ENCODE data around the gene EDDM13. TPM values are rescaled to one million over a fixed set of nuclear protein-coding genes. Genes with fewer than 3 reads are reported as not detected.

EDDM13 gene
- total and polyA plus RNA-seq, 7 donors, result 0.62 TPM; not detected in 6

DNA sequence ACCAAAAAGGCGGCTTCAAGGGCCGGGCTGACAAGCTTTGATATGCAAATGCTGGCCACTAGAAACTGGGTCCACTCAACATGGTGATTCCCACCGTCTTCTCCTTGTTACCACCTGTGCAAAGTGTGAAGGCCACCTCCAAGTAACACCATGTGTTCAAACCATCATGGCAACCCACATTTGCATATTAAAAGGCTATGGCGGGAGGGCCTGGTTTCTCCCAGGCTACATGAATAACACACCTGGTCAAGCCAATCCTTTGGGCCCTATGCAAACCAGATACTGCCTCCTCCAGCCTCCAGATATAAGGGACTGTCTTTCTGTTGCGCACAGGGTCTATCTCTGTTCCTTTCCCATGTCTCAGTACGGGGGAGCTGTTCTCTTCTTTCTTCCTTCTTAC, 78.7 kb downstream of the EDDM13 start:
- no peaks in the 10 kb centered on the region for H3K9me3 ChIP-seq
- no peak for DNase-seq
- no peak overlapping the region for H3K4me3 ChIP-seq
- H3K27me3 ChIP-seq (ENCODE audit: insufficient read depth in 3 of 3, low read length in 2 of 3), result no peaks in the 10 kb centered on the region
- no peaks in the 10 kb centered on the region for H3K4me1 ChIP-seq
- ATAC-seq, result no peak
- WGBS, 3 donors, result 80% methylated on average over 6 of the region's 6 CpGs
- no peaks in the 10 kb centered on the region for H3K36me3 ChIP-seq (ENCODE audit: insufficient read depth in 1 of 2, low read depth in 1 of 2)
- intact Hi-C loops (cut with DNase I), result loop anchor here (5.0 kb wide), 2 partner anchors 99 to 274 kb away; no protein-coding TSS in a partner anchor
- no peak overlapping the region for H3K27ac ChIP-seq
- no peak for TF ChIP-seq CTCF (IDR thresholded peaks at IDR 0.05)

DNA sequence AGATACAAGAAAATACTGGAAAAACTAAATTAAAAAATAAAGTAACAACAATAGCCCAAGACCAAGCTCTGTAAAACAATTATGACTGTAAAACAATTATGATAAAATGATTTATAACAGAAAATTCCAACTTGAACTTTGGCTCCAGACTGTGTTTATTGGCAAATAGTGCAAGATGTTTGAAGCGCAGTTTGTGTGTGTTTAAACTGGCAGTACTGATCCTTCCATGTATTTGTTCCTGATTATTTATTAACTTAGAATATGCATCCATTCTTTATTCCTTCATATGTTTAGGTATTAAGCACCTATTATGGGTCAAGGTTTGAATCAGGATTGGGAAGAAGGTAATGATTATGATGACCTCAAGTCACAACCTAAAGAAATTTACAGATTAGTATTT, 83.0 kb downstream of the EDDM13 start:
- Histone ChIP-seq H3K4me1 (no peaks in the 10 kb centered on the region), H3K9me3 (peaks cover 13% of the 10 kb centered on the region), H3K4me3 (no peak overlapping the region), H3K27ac (no peak overlapping the region), H3K27me3 (ENCODE audit: insufficient read depth in 3 of 3, low read length in 2 of 3) (no peaks in the 10 kb centered on the region), H3K36me3 (ENCODE audit: insufficient read depth in 1 of 2, low read depth in 1 of 2) (no peaks in the 10 kb centered on the region)
- 92 to 100% (median 92%) methylated on average over 1 of the region's 1 CpG for WGBS, 3 donors
- DNase-seq, result no peak
- intact Hi-C loops (cut with DNase I), result no loop called here
- no peak for ATAC-seq
- no peak for TF ChIP-seq CTCF (IDR thresholded peaks at IDR 0.05)

DNA sequence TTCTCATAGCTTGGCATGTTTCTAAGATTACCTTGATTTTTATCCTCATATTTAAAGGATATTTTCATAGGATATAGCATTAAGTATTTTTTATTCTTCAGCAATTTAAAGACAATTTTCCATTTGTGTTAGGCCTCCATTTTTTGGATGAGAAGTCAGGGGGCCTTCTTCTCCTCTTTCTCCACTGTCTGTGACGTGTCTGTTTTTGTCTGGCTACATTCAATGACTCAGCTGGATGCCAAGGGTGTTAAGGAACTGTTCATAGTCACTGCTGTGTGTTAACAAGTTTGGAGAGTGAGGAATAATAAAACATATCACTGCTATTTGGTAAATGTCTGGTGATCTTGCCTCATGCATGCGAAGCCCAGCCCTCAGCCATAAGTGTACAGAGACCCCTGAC, 84.4 kb downstream of the EDDM13 start:
- ATAC-seq (no peak), DNase-seq (no peak)
- Histone ChIP-seq H3K4me3 (no peak overlapping the region), H3K9me3 (peaks cover 23% of the 10 kb centered on the region), H3K27me3 (ENCODE audit: insufficient read depth in 3 of 3, low read length in 2 of 3) (no peaks in the 10 kb centered on the region), H3K27ac (no peak overlapping the region), H3K4me1 (no peaks in the 10 kb centered on the region), H3K36me3 (ENCODE audit: insufficient read depth in 1 of 2, low read depth in 1 of 2) (peaks cover 0 to 8% of the 10 kb centered on the region in 2 donors)
- WGBS, 3 donors, result 78 to 90% (median 88%) methylated on average over 2 of the region's 2 CpGs
- intact Hi-C loops (cut with DNase I), result no loop called here
- TF ChIP-seq CTCF (IDR thresholded peaks at IDR 0.05), result no peak

Other genes with a start within 250 kb of the EDDM13 start
- 10 to 100 TPM; 33.3 to 62.7 (median 54.2) TPM for gene ZNF787, start 151.5 kb upstream of the EDDM13 start, total RNA-seq
- gene ZNF787, start 151.5 kb upstream of the EDDM13 start, polyA plus RNA-seq, result 10 to 100 TPM; 27.3 to 56.6 (median 49.1) TPM
- gene ZNF444, start 131.5 kb upstream of the EDDM13 start, total RNA-seq, result 10 to 100 TPM; 12.0 to 20.6 (median 16.6) TPM
- gene ZNF444, start 131.5 kb upstream of the EDDM13 start, polyA plus RNA-seq, result 10 to 100 TPM; 14.1 to 22.4 (median 14.7) TPM
- not detected for gene GALP, start 96.7 kb upstream of the EDDM13 start, total RNA-seq
- gene GALP, start 96.7 kb upstream of the EDDM13 start, polyA plus RNA-seq, result not detected
- gene ZSCAN5B, start 75.0 kb upstream of the EDDM13 start, total RNA-seq, result not detected
- gene ZSCAN5B, start 75.0 kb upstream of the EDDM13 start, polyA plus RNA-seq, result under 1 TPM in 1 of 3 donors, not detected in 2; 0.05 TPM
- gene ZSCAN5C, start 70.5 kb upstream of the EDDM13 start, total RNA-seq, result not detected
- not detected for gene ZSCAN5C, start 70.5 kb upstream of the EDDM13 start, polyA plus RNA-seq
- 10 to 100 TPM in 3 of 4 donors, 1 to 10 TPM in 1; 9.1 to 16.3 (median 10.9) TPM for gene ZSCAN5A, start 42.1 kb downstream of the EDDM13 start, total RNA-seq
- 10 to 100 TPM in 1 of 3 donors, 1 to 10 TPM in 2; 3.8 to 13.1 (median 9.9) TPM for gene ZSCAN5A, start 42.1 kb downstream of the EDDM13 start, polyA plus RNA-seq
- gene ZNF582, start 120.8 kb downstream of the EDDM13 start, total RNA-seq, result 1 to 10 TPM; 1.1 to 2.6 (median 1.3) TPM
- gene ZNF582, start 120.8 kb downstream of the EDDM13 start, polyA plus RNA-seq, result 1 to 10 TPM; 1.1 to 2.4 (median 1.9) TPM
- gene ZNF583, start 131.6 kb downstream of the EDDM13 start, total RNA-seq, result 1 to 10 TPM; 2.5 to 5.3 (median 3.1) TPM
- 1 to 10 TPM; 2.3 to 8.7 (median 2.6) TPM for gene ZNF583, start 131.6 kb downstream of the EDDM13 start, polyA plus RNA-seq
- gene ZNF667, start 204.6 kb downstream of the EDDM13 start, total RNA-seq, result 1 to 10 TPM in 3 of 4 donors, under 1 TPM in 1; 0.90 to 5.1 (median 2.4) TPM
- 1 to 10 TPM; 1.3 to 2.4 (median 1.7) TPM for gene ZNF667, start 204.6 kb downstream of the EDDM13 start, polyA plus RNA-seq
- gene ZNF471, start 235.1 kb downstream of the EDDM13 start, total RNA-seq, result 1 to 10 TPM; 5.3 to 7.3 (median 5.4) TPM
- 1 to 10 TPM; 1.1 to 4.0 (median 1.5) TPM for gene ZNF471, start 235.1 kb downstream of the EDDM13 start, polyA plus RNA-seq

Measured in psoas muscle (tissue), 8 donors.